H1 (cell line): Measurements from ENCODE around the gene ABHD16A. TPM values are rescaled to one million over a fixed set of nuclear protein-coding genes. Genes with fewer than 3 reads are reported as not detected.

Experiments
- CTCF ChIA-PET: fragments of 300-600 bp; sonication (Branson Sonifier 250); formaldehyde crosslinking; loops from one replicate; lab custom pipeline; 2021; ENCODE audit not compliant: partially characterized antibody; lab: Charles Lee
- POLR2A ChIA-PET: fragments of 300-600 bp; sonication (Branson Sonifier 250); formaldehyde crosslinking; loops from one replicate; lab custom pipeline; 2021; ENCODE audit warnings: inconsistent platforms; ENCODE audit not compliant: partially characterized antibody; lab: Charles Lee
- DNase-seq, 2 experiments: peaks; one replicate each; pipeline versions ENCODE4 v3.0.0 to v3.0.0-alpha.2; 2010 to 2022; ENCODE audit warnings: low spot score in 2 of 2, low read depth in 1 of 2, mixed read lengths in 1 of 2
- FAIRE-seq: peaks from 2 replicates; lab custom pipeline; 2011; peaks lifted over from hg19 to GRCh38; lab: Jason Lieb, UNC
- H2AFZ ChIP-seq: 2 replicates; pipeline ENCODE4 v1.8.1; 2012; ENCODE audit warnings: low read length, inconsistent platforms
- H2AK5ac ChIP-seq: 2 replicates; pipeline ENCODE4 v1.6.1; 2013; ENCODE audit warnings: low read depth, low read length
- H2BK120ac ChIP-seq: replicated peaks from 2 replicates; pipeline ENCODE3; 2013; ENCODE audit warnings: low read depth, low read length, inconsistent platforms
- H2BK12ac ChIP-seq: 2 replicates; pipeline ENCODE4 v1.6.1; 2013; ENCODE audit warnings: low read depth, low read length
- H2BK15ac ChIP-seq: 2 replicates; pipeline ENCODE4 v1.6.1; 2013; ENCODE audit warnings: low read length
- H2BK20ac ChIP-seq: 2 replicates; pipeline ENCODE4 v1.6.1; 2013; ENCODE audit warnings: low read length
- H2BK5ac ChIP-seq: 2 replicates; pipeline ENCODE4 v1.6.1; 2013; ENCODE audit warnings: low read depth, low read length
- H3K14ac ChIP-seq: 2 replicates; pipeline ENCODE4 v1.6.1; 2013; ENCODE audit warnings: inconsistent platforms; ENCODE audit not compliant: insufficient read length
- H3K18ac ChIP-seq: 2 replicates; pipeline ENCODE4 v1.6.1; 2013; ENCODE audit warnings: low read length; ENCODE audit errors: extremely low read depth
- H3K23ac ChIP-seq: 2 replicates; pipeline ENCODE4 v1.6.1; 2013; ENCODE audit warnings: inconsistent platforms; ENCODE audit not compliant: insufficient read length
- H3K23me2 ChIP-seq: 2 replicates; pipeline ENCODE4 v1.6.1; 2013; ENCODE audit warnings: low read depth, low read length
- H3K27ac ChIP-seq: 2 replicates; pipeline ENCODE4 v1.6.1; 2011; ENCODE audit warnings: low read depth, low read length, inconsistent platforms
- H3K27me3 ChIP-seq, 4 experiments: replicated peaks in 1 of 4; 1 replicate in 1 of 4; 2 replicates in 3 of 4; pipeline versions ENCODE4 v1.6.1 to v1.8.1; 2011 to 2013; ENCODE audit warnings: low read length in 3 of 4, mild to moderate bottlenecking in 3 of 4, inconsistent platforms in 2 of 4, mixed read lengths in 2 of 4, moderate library complexity in 1 of 4; ENCODE audit not compliant: control insufficient read depth in 3 of 4, insufficient read depth in 3 of 4; ENCODE audit errors: extremely low read depth in 1 of 4
- H3K36me3 ChIP-seq, 4 experiments: 2 replicates each; pipeline versions ENCODE4 v1.6.1 to v1.8.1; 2011 to 2013; ENCODE audit warnings: mild to moderate bottlenecking in 4 of 4, low read length in 3 of 4, moderate library complexity in 2 of 4, control low read depth in 1 of 4, inconsistent platforms in 1 of 4; ENCODE audit not compliant: insufficient read depth in 4 of 4, control insufficient read depth in 2 of 4
- H3K4ac ChIP-seq: replicated peaks from 2 replicates; pipeline ENCODE3; 2013; ENCODE audit warnings: low read length, low read depth, mixed read lengths, inconsistent platforms; ENCODE audit not compliant: insufficient read length
- H3K4me1 ChIP-seq, 4 experiments: replicated peaks in 1 of 4; 1 replicate in 1 of 4; 2 replicates in 3 of 4; pipeline versions ENCODE4 v1.6.1 to v1.8.1; 2011 to 2013; ENCODE audit warnings: low read length in 3 of 4, inconsistent platforms in 2 of 4, mixed read lengths in 1 of 4; ENCODE audit not compliant: insufficient read depth in 4 of 4, control insufficient read depth in 3 of 4
- H3K4me2 ChIP-seq, 2 experiments: 2 replicates each; pipeline versions ENCODE4 v1.6.1 to v1.8.1; 2011 to 2013; ENCODE audit warnings: low read depth in 2 of 2, low read length in 2 of 2, control low read depth in 1 of 2, inconsistent platforms in 1 of 2, mild to moderate bottlenecking in 1 of 2; ENCODE audit not compliant: insufficient read depth in 1 of 2
- H3K4me3 ChIP-seq, 4 experiments: fragments of 200-600, 300-600 bp in 1 of 4; sonication (generic), shearing (Covaris generic), sonication (Bioruptor Twin) in 1 of 4; 2 replicates each; pipeline versions ENCODE4 v1.5.1 to v1.8.1; 2011 to 2016; ENCODE audit warnings: low read length in 4 of 4, low read depth in 3 of 4, control low read depth in 2 of 4, inconsistent platforms in 2 of 4, mild to moderate bottlenecking in 2 of 4, mixed read lengths in 1 of 4, moderate library complexity in 1 of 4; ENCODE audit not compliant: insufficient read depth in 2 of 4; ENCODE audit errors: extremely low read depth in 1 of 4
- H3K56ac ChIP-seq: replicated peaks from 2 replicates; pipeline ENCODE3; 2013; ENCODE audit warnings: low read depth, mild to moderate bottlenecking, mixed read lengths, low read length, inconsistent platforms; ENCODE audit not compliant: insufficient read length
- H3K79me1 ChIP-seq: 2 replicates; pipeline ENCODE4 v1.6.1; 2013; ENCODE audit warnings: low read depth, low read length, control low read depth
- H3K79me2 ChIP-seq, 2 experiments: 2 replicates each; pipeline versions ENCODE4 v1.6.1 to v1.8.1; 2012 to 2013; ENCODE audit warnings: low read length in 2 of 2, mild to moderate bottlenecking in 2 of 2, inconsistent platforms in 1 of 2; ENCODE audit not compliant: insufficient read depth in 2 of 2, control insufficient read depth in 1 of 2
- H3K9ac ChIP-seq, 4 experiments: replicated peaks in 1 of 4; 1 replicate in 1 of 4; 2 replicates in 3 of 4; pipeline versions ENCODE4 v1.6.1 to v1.8.1; 2011 to 2013; ENCODE audit warnings: low read depth in 3 of 4, low read length in 3 of 4, control low read depth in 2 of 4, mild to moderate bottlenecking in 2 of 4, moderate library complexity in 2 of 4, inconsistent platforms in 1 of 4; ENCODE audit errors: extremely low read depth in 1 of 4
- H3K9me3 ChIP-seq, 2 experiments: 2 replicates each; pipeline versions ENCODE4 v1.6.1 to v1.8.1; 2012 to 2013; ENCODE audit warnings: mild to moderate bottlenecking in 2 of 2, moderate library complexity in 2 of 2, control low read depth in 1 of 2, inconsistent platforms in 1 of 2, low read depth in 1 of 2, low read length in 1 of 2, mixed read lengths in 1 of 2; ENCODE audit not compliant: insufficient read depth in 2 of 2
- H4K20me1 ChIP-seq, 2 experiments: replicated peaks in 1 of 2; 2 replicates each; pipeline versions ENCODE3 to v1.8.1; 2011 to 2013; ENCODE audit warnings: inconsistent platforms in 2 of 2, low read length in 2 of 2, mild to moderate bottlenecking in 1 of 2; ENCODE audit not compliant: insufficient read depth in 2 of 2, control insufficient read depth in 1 of 2
- H4K5ac ChIP-seq: 2 replicates; pipeline ENCODE4 v1.6.1; 2013; ENCODE audit warnings: low read length, low read depth, mixed read lengths, inconsistent platforms; ENCODE audit not compliant: insufficient read length
- H4K8ac ChIP-seq: 2 replicates; pipeline ENCODE4 v1.8.0; 2013; ENCODE audit warnings: mild to moderate bottlenecking, moderate library complexity, low read length, inconsistent platforms; ENCODE audit not compliant: insufficient read depth; ENCODE audit errors: extremely low read depth
- H4K91ac ChIP-seq: replicated peaks from 2 replicates; pipeline ENCODE3; 2013; ENCODE audit warnings: low read length, mixed read lengths, inconsistent platforms; ENCODE audit not compliant: insufficient read length
- BRCA1 ChIP-seq: IDR thresholded peaks from 2 replicates; pipeline ENCODE4 v1.6.1; 2012; ENCODE audit warnings: low read depth, low read length, improper control_type of control experiment
- SIX5 ChIP-seq: IDR thresholded peaks from 2 replicates; pipeline ENCODE4 v1.6.1; 2011; ENCODE audit warnings: mild to moderate bottlenecking, low read depth, low read length
- SUZ12 ChIP-seq: fragments of 200-600 bp; sonication (generic); IDR thresholded peaks from 2 replicates; pipeline ENCODE4 v1.6.1; 2012; ENCODE audit warnings: mild to moderate bottlenecking, inconsistent platforms, low read length, moderate library complexity, mixed read lengths
- WGBS, 2 experiments: shearing (Covaris generic) in 1 of 2; methylation state at CpG; one replicate each; pipeline versions ENCODE4 v1.1.6 to v1.1.7; 2013 to 2015; ENCODE audit warnings: low lambda C conversion rate in 2 of 2, mixed read lengths in 2 of 2, inconsistent platforms in 1 of 2, low coverage in 1 of 2, missing lambda C conversion rate in 1 of 2; ENCODE audit not compliant: insufficient replicate concordance in 2 of 2, insufficient coverage in 1 of 2, insufficient read length in 1 of 2; ENCODE audit errors: extremely low coverage in 1 of 2, missing lambda C conversion rate in 1 of 2; 5-methylcytosine and 5-hydroxymethylcytosine counted together
- polyA plus RNA-seq, 7 experiments: library from polyadenylated mRNA; depleted of rRNA in 3 of 7; stranded (reverse) in 5 of 7; unstranded in 2 of 7; fragments of >200 nt in 5 of 7; fragments of 200-250 nt in 2 of 7; gene quantifications; 1 replicate in 5 of 7; 2 replicates in 1 of 7; 4 replicates in 1 of 7; pipeline versions ENCODE4 v1.2.1 to v1.2.3, GENCODE V29; 2011 to 2013; ENCODE audit warnings: missing spikeins in 2 of 7, mixed read lengths in 2 of 7
- total RNA-seq: library from RNA; stranded (reverse); fragmentation: NEBNext Ultra II Directional; extraction: Animal tissue kit (Norgen Biotek cat#: 25700); gene quantifications from 2 replicates; pipeline ENCODE4 v1.2.1, GENCODE V29; 2021

Gene ABHD16A
- total and polyA plus RNA-seq, 2 of the 8 experiments (the other 6 are each of a cell fraction or from before 2014, with no cell fraction given) = 32.9 to 40.2 TPM

DNA sequence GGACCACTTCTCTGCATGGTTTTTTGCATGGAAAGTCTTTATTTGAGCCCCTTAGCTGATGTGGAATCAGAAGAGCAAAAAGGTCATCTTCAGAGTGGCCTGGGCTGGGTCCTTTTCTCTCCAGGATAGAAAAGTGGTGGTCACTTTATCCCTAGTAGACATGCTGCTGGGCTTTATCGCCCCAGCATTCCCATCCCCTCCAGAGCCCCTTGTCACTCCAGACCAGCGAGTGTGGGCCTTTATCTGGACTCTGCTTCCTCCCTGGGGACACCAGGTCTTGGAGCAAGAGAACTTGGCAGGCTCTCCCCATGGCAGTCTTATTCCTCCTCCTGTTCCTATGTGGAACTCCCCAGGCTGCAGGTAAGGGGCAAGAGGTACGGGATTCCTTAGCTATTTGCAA lies 3.5 kb upstream of the ABHD16A start, which contains the start of gene LY6G6F:
TSS of gene LY6G6F (plus strand) at position 268 of the 400 bp plus-strand sequence. CDS start at position 309, 41 bp downstream.
- no peak within 1 kb of the TSS for H3K14ac ChIP-seq
- no peak within 1 kb of the TSS for H2BK15ac ChIP-seq
- H3K23me2 ChIP-seq = peaks cover 11% of the 10 kb centered on the region; the same call in 1 of the 2 replicates
- H2BK120ac ChIP-seq = no peak within 1 kb of the TSS
- H3K9ac ChIP-seq = no peak within 1 kb of the TSS
- no peak for DNase-seq
- H3K79me1 ChIP-seq = peaks cover 4% of the 10 kb centered on the region; the same call in 1 of the 2 replicates
- no peak within 1 kb of the TSS for H2BK20ac ChIP-seq
- no peak within 1 kb of the TSS for H3K4me3 ChIP-seq
- no peak within 1 kb of the TSS for H3K4ac ChIP-seq
- H3K4me1 ChIP-seq = peaks cover 2 to 8% (median 3%) of the 10 kb centered on the region in 4 experiments; a peak in 5 of 7 replicates
- no peak within 1 kb of the TSS for H3K18ac ChIP-seq
- no peak for TF ChIP-seq BRCA1
- no peak for TF ChIP-seq SIX5
- no peak for TF ChIP-seq SUZ12
- TF ChIP-seq, all 59 proteins: peak for 0
- no peaks in the 10 kb centered on the region for H3K36me3 ChIP-seq
- WGBS, 2 experiments = 77% methylated on average over 3 of the region's 3 CpGs; no CpG with 5 or more reads in 1 of the 2 experiments
- H4K91ac ChIP-seq = no peak within 1 kb of the TSS
- no peak within 1 kb of the TSS for H2BK5ac ChIP-seq
- H3K27me3 ChIP-seq = no peaks in the 10 kb centered on the region
- no peak for FAIRE-seq
- H3K4me2 ChIP-seq = no peak within 1 kb of the TSS
- peaks cover 0 to 7% of the 10 kb centered on the region in 2 experiments; a peak in 2 of 4 replicates for H3K79me2 ChIP-seq
- H2BK12ac ChIP-seq = no peak within 1 kb of the TSS
- H3K23ac ChIP-seq = no peak within 1 kb of the TSS
- ChIA-PET CTCF (interaction anchor here (0.7 to 1.6 kb wide), 5 partner anchors 9 to 63 kb away, joined by 3 to 6 read pairs (median 3); partner anchors contain the start of gene LY6G6D), POLR2A (interaction anchor here (0.9 to 1.1 kb wide), 3 partner anchors 33 to 108 kb away, joined by 3 to 5 read pairs (median 3); partner anchors contain the start of gene MSH5)
- peak within 1 kb of the TSS; percentile 82; the same call in 1 of the 2 replicates for H4K8ac ChIP-seq
- H3K9me3 ChIP-seq = no peaks in the 10 kb centered on the region
- no peak within 1 kb of the TSS for H2AK5ac ChIP-seq
- no peak within 1 kb of the TSS for H3K27ac ChIP-seq
- no peak within 1 kb of the TSS for H4K5ac ChIP-seq
- no peak within 1 kb of the TSS for H2AFZ ChIP-seq
- H3K56ac ChIP-seq = no peak within 1 kb of the TSS
- H4K20me1 ChIP-seq = no peaks in the 10 kb centered on the region
